Neural cell (in vitro differentiated cells): ENCODE results near the gene DDX21. TPM values are rescaled to one million over a fixed set of nuclear protein-coding genes. Genes with fewer than 3 reads are reported as not detected.
"Not testable (repeated sequence)": the region's sequence is repeated elsewhere in the genome, so short reads cannot be mapped to it uniquely, and the experiment has no call there.

Experiments
- H2AFZ ChIP-seq: fragments of 200-600, 300-800 bp; sonication (generic), shearing (Covaris generic); 2 replicates; pipeline ENCODE4 v1.6.0; 2014; ENCODE audit warnings: low read depth, mild to moderate bottlenecking, antibody characterized with exemption, low read length, moderate library complexity
- H3F3A ChIP-seq: fragments of 200-600 bp; shearing (Covaris generic); 2 replicates; pipeline ENCODE4 v1.6.1; 2016; ENCODE audit warnings: mild to moderate bottlenecking, moderate library complexity, mixed read lengths, antibody characterized with exemption, low read length; ENCODE audit not compliant: insufficient read depth, poor library complexity, severe bottlenecking
- H3K27ac ChIP-seq: fragments of 200-600, 300-800 bp; sonication (generic), shearing (Covaris generic); 2 replicates; pipeline ENCODE4 v1.5.1; 2014; ENCODE audit warnings: mild to moderate bottlenecking, low read length, moderate library complexity
- H3K27me3 ChIP-seq: fragments of 300-800, 200-600 bp; sonication (generic), shearing (Covaris generic); 2 replicates; pipeline ENCODE4 v1.6.0; 2014; ENCODE audit warnings: mild to moderate bottlenecking, low read depth, low read length, moderate library complexity; ENCODE audit not compliant: insufficient read depth
- H3K36me3 ChIP-seq: fragments of 300-800, 200-600 bp; sonication (generic), shearing (Covaris generic); 2 replicates; pipeline ENCODE4 v1.5.1; 2014; ENCODE audit warnings: mild to moderate bottlenecking, antibody characterized with exemption, low read length, moderate library complexity; ENCODE audit not compliant: insufficient read depth
- H3K4me2 ChIP-seq: fragments of 300-800, 200-600 bp; sonication (generic), shearing (Covaris generic); 2 replicates; pipeline ENCODE4 v1.6.0; 2014; ENCODE audit warnings: mild to moderate bottlenecking, low read length
- H3K4me3 ChIP-seq: fragments of 300-800, 200-600 bp; sonication (generic), shearing (Covaris generic); 2 replicates; pipeline ENCODE4 v1.5.1; 2014; ENCODE audit warnings: mild to moderate bottlenecking, low read length, moderate library complexity
- H3K79me2 ChIP-seq: fragments of 200-600 bp; shearing (Covaris generic); replicated peaks from 2 replicates; pipeline ENCODE4 v1.6.0; 2014; ENCODE audit warnings: mild to moderate bottlenecking, low read length, moderate library complexity; ENCODE audit not compliant: insufficient read depth
- H3K9ac ChIP-seq: fragments of 300-800, 200-600 bp; sonication (generic), shearing (Covaris generic); 2 replicates; pipeline ENCODE4 v1.6.1; 2016; ENCODE audit warnings: mild to moderate bottlenecking, low read length, mixed read lengths
- H3K9me2 ChIP-seq: fragments of 200-600 bp; shearing (Covaris generic); 2 replicates; pipeline ENCODE4 v1.6.1; 2016; ENCODE audit warnings: mild to moderate bottlenecking, low read length, mixed read lengths; ENCODE audit not compliant: insufficient read depth
- H3K9me3 ChIP-seq: fragments of 200-600, 300-800 bp; sonication (generic), shearing (Covaris generic); 2 replicates; pipeline ENCODE4 v1.6.1; 2016; ENCODE audit warnings: mild to moderate bottlenecking, mixed run types, low read length, moderate library complexity, mixed read lengths
- H4K20me1 ChIP-seq: fragments of 200-600 bp; shearing (Covaris generic); 2 replicates; pipeline ENCODE4 v1.6.1; 2016; ENCODE audit warnings: mild to moderate bottlenecking, mixed run types; ENCODE audit not compliant: insufficient read depth
- EP300 ChIP-seq: fragments of 450-650 bp; conservative IDR thresholded peaks from 2 replicates; pipeline ENCODE4 v1.6.1; 2014; ENCODE audit warnings: antibody characterized with exemption, mild to moderate bottlenecking, moderate library complexity; ENCODE audit not compliant: poor library complexity, severe bottlenecking
- EZH2 ChIP-seq: fragments of 200-600, 300-800 bp; shearing (Covaris generic), sonication (generic); IDR thresholded peaks from 2 replicates; pipeline ENCODE4 v1.6.1; 2014; ENCODE audit warnings: antibody characterized with exemption, low read length, borderline replicate concordance, mild to moderate bottlenecking; ENCODE audit not compliant: insufficient read depth, poor library complexity, severe bottlenecking
- MXI1 ChIP-seq: fragments of 450-650 bp; conservative IDR thresholded peaks from 2 replicates; pipeline ENCODE4 v1.6.1; 2014; ENCODE audit warnings: antibody characterized with exemption, mild to moderate bottlenecking; ENCODE audit not compliant: poor library complexity, severe bottlenecking
- POLR2AphosphoS5 ChIP-seq: IDR thresholded peaks from 2 replicates; pipeline ENCODE4 v1.6.1; 2012
- RAD21 ChIP-seq: fragments of 450-650 bp; conservative IDR thresholded peaks from 2 replicates; pipeline ENCODE4 v1.6.1; 2014; ENCODE audit warnings: antibody characterized with exemption, mild to moderate bottlenecking, moderate library complexity
- SMC3 ChIP-seq: fragments of 450-650 bp; conservative IDR thresholded peaks from 2 replicates; pipeline ENCODE4 v1.6.1; 2014; ENCODE audit warnings: antibody characterized with exemption, mild to moderate bottlenecking, moderate library complexity; ENCODE audit not compliant: poor library complexity
- TAF1 ChIP-seq: IDR thresholded peaks from 2 replicates; pipeline ENCODE4 v1.6.1; 2012; ENCODE audit warnings: low read depth
- polyA plus RNA-seq: library from polyadenylated mRNA; depleted of rRNA; stranded (reverse); fragments of >200 nt; gene quantifications from 2 replicates; pipeline ENCODE4 v1.2.3, GENCODE V29; 2014
- TF ChIP-seq, protein P1 (sequence below): IDR thresholded peaks from 2 replicates; pipeline ENCODE4 v1.6.1; 2012; ENCODE audit warnings: borderline replicate concordance
- TF ChIP-seq, protein P2 (sequence below): fragments of 450-650 bp; IDR thresholded peaks from 2 replicates; pipeline ENCODE4 v1.5.1; 2014; ENCODE audit warnings: antibody characterized with exemption, mild to moderate bottlenecking, moderate library complexity; ENCODE audit not compliant: poor library complexity, severe bottlenecking

Gene DDX21
- polyA plus RNA-seq, 1 donor from 2014 or later, result 33.0 TPM

DNA sequence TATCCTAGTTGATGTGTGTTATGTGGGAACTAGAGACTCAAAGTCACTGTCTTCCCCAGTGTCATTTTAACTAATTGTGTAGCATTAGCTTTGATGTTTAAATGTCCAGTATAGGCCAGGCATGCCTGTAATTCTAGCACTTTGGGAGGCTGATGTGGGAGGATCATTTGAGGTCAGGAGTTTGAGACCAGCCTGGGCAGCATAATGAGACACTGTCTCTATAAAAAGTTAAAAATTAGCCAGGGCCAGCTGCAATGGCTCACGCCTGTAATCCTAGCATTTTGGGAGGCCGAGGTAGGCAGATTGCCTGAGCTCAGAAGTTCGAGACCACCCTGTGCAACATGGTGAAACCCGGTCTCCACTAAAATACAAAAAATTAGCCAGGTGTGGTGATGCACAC, 30.5 kb upstream of the DDX21 start:
- no peaks in the 10 kb centered on the region for H4K20me1 ChIP-seq

DNA sequence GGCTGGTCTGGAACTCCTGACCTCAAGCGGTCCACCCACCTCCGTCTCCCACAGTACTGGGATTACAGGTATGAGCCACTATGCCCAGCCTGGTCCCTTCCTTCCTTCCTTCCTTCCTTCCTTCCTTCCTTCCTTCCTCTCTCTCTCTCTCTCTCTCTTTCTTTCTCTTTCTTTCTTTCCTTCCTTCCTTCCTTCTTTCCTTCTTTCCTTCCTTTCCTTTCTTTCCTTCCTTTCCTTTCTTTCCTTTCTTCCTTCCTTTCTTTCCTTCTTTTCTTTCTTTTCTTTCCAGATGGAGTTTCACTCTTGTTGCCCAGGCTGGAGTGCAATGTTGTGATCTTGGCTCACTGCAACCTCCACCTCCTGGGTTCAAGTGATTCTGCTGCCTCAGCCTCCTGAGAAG, 26.8 kb upstream of the DDX21 start:
- not testable (repeated sequence) for H4K20me1 ChIP-seq, H3K27me3 ChIP-seq, H3F3A ChIP-seq, H3K36me3 ChIP-seq, H3K9ac ChIP-seq, H3K79me2 ChIP-seq, H3K4me2 ChIP-seq, H3K9me3 ChIP-seq, H3K27ac ChIP-seq, H3K4me3 ChIP-seq, H2AFZ ChIP-seq, H3K9me2 ChIP-seq

More for the DNA sequence above, 30.5 kb upstream of the DDX21 start:
- Histone ChIP-seq H3K27ac (no peak overlapping the region), H3K4me2 (no peak overlapping the region), H3K27me3 (no peaks in the 10 kb centered on the region), H3F3A (no peaks in the 10 kb centered on the region), H3K36me3 (no peaks in the 10 kb centered on the region), H3K4me3 (no peak overlapping the region), H2AFZ (no peak overlapping the region), H3K9me2 (no peaks in the 10 kb centered on the region), H3K79me2 (no peaks in the 10 kb centered on the region), H3K9ac (no peak overlapping the region), H3K9me3 (no peaks in the 10 kb centered on the region)
- TF ChIP-seq MXI1, result no peak
- TF ChIP-seq RAD21, result no peak
- TF ChIP-seq, protein P1, sequence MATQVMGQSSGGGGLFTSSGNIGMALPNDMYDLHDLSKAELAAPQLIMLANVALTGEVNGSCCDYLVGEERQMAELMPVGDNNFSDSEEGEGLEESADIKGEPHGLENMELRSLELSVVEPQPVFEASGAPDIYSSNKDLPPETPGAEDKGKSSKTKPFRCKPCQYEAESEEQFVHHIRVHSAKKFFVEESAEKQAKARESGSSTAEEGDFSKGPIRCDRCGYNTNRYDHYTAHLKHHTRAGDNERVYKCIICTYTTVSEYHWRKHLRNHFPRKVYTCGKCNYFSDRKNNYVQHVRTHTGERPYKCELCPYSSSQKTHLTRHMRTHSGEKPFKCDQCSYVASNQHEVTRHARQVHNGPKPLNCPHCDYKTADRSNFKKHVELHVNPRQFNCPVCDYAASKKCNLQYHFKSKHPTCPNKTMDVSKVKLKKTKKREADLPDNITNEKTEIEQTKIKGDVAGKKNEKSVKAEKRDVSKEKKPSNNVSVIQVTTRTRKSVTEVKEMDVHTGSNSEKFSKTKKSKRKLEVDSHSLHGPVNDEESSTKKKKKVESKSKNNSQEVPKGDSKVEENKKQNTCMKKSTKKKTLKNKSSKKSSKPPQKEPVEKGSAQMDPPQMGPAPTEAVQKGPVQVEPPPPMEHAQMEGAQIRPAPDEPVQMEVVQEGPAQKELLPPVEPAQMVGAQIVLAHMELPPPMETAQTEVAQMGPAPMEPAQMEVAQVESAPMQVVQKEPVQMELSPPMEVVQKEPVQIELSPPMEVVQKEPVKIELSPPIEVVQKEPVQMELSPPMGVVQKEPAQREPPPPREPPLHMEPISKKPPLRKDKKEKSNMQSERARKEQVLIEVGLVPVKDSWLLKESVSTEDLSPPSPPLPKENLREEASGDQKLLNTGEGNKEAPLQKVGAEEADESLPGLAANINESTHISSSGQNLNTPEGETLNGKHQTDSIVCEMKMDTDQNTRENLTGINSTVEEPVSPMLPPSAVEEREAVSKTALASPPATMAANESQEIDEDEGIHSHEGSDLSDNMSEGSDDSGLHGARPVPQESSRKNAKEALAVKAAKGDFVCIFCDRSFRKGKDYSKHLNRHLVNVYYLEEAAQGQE, result no peak
- TF ChIP-seq TAF1, result no peak
- no peak for TF ChIP-seq SMC3
- TF ChIP-seq EZH2, result no peak
- TF ChIP-seq POLR2AphosphoS5, result no peak
- TF ChIP-seq, protein P2, sequence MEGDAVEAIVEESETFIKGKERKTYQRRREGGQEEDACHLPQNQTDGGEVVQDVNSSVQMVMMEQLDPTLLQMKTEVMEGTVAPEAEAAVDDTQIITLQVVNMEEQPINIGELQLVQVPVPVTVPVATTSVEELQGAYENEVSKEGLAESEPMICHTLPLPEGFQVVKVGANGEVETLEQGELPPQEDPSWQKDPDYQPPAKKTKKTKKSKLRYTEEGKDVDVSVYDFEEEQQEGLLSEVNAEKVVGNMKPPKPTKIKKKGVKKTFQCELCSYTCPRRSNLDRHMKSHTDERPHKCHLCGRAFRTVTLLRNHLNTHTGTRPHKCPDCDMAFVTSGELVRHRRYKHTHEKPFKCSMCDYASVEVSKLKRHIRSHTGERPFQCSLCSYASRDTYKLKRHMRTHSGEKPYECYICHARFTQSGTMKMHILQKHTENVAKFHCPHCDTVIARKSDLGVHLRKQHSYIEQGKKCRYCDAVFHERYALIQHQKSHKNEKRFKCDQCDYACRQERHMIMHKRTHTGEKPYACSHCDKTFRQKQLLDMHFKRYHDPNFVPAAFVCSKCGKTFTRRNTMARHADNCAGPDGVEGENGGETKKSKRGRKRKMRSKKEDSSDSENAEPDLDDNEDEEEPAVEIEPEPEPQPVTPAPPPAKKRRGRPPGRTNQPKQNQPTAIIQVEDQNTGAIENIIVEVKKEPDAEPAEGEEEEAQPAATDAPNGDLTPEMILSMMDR, result no peak
- TF ChIP-seq EP300, result no peak

DNA sequence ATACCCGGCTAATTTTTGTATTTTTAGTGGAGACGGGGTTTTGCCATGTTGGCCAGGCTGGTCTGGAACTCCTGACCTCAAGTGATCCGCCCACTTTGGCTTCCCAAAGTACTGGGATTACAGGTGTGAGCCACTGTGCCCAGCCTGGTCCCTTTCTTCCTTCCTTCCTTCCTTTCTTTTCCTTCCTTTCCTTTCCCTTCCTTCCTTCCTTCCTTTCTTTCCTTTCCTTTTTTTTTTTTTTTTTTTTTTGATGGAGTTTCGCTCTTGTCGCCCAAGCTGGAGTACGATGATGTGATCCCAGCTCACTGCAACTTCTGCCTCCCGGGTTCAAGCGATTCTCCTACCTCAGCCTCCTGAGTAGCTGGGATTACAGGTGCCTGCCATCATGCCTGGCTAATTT, 26.1 kb upstream of the DDX21 start:
- not testable (repeated sequence) for H3K27ac ChIP-seq, H3K36me3 ChIP-seq, H2AFZ ChIP-seq, H3K4me3 ChIP-seq, H3K9me3 ChIP-seq, H3F3A ChIP-seq, H3K9me2 ChIP-seq, H4K20me1 ChIP-seq, H3K4me2 ChIP-seq, H3K27me3 ChIP-seq, H3K9ac ChIP-seq, H3K79me2 ChIP-seq

DNA sequence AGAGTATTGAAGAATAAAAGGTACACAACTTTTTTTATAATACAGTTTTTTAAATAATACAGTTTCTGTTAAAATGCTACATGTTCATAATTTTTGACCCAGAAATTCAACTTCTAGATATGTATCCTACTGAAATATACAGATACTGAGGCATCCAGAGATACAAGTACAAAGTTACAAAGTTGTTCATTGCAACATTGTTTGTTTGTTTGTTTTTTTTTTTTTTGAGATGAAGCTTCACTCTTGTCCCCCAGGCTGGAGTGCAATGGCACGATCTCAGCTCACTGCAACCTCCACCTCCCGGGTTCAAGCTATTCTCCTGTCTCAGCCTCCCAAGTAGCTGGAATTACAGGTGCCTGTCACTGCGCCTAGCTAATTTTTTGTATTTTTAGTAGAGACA, 23.1 kb upstream of the DDX21 start:
- not testable (repeated sequence) for H3K36me3 ChIP-seq, H3K9me2 ChIP-seq, H4K20me1 ChIP-seq, H3K79me2 ChIP-seq, H3K9ac ChIP-seq, H3K4me3 ChIP-seq, H3K27me3 ChIP-seq, H3K27ac ChIP-seq, H3F3A ChIP-seq, H2AFZ ChIP-seq, H3K9me3 ChIP-seq, H3K4me2 ChIP-seq
